ENCODE results near the gene CAMK1D. TPM values are rescaled to one million over a fixed set of nuclear protein-coding genes. Genes with fewer than 3 reads are reported as not detected.

The CAMK1D gene
- total RNA-seq, 1 experiment from 2014 or later = 3.8 TPM

GRCh38 chr10:12444981-12445700 is 95.8 kb downstream of the CAMK1D start:
- no peaks in the 10 kb centered on the region for H3K27me3 ChIP-seq (replicated peaks)
- no peaks in the 10 kb centered on the region for H3K36me3 ChIP-seq
- H3K27ac ChIP-seq = no peak overlapping the region
- H3K4me1 ChIP-seq (replicated peaks) = peaks cover 5% of the 10 kb centered on the region
- DNase-seq (ENCODE audit: low read depth in 1 of 2, low spot score in 2 of 2) = no peak
- H3K4me3 ChIP-seq = no peak overlapping the region
- no peaks in the 10 kb centered on the region for H3K9me3 ChIP-seq (replicated peaks)

DNA sequence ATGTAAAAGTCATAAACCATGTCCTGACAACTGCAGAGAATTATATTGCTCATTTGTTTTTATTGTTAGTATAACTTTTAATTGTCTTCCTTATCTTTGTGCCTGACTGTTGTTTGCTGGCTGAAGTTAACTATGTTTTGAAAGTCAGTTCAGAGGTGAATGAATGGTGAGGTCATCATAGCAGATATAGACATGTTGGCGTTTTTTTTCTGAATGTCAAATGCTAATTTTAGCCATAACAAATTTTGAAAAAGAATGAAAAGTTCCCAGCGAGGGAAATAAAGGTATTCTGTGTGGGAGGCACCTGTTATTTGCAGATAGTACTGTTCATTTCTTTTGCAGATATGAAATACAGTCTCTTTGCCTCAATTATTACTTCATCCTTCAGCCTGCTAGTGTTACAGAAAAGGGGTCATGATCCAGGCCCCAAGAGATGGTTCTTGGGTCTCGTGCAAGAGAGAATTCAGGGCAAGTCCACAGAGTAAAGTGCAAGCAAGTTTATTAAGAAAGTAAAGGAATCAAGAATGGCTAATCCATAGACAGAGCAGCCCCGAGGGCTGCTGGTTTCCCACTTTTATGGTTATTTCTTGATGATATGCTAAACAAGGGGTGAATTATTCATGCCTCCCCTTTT is 96.5 kb downstream of the CAMK1D start:
- Histone ChIP-seq H3K27me3 (replicated peaks) (no peaks in the 10 kb centered on the region), H3K27ac (no peak overlapping the region), H3K4me1 (replicated peaks) (peaks cover 5% of the 10 kb centered on the region), H3K36me3 (no peaks in the 10 kb centered on the region), H3K9me3 (replicated peaks) (no peaks in the 10 kb centered on the region), H3K4me3 (no peak overlapping the region)
- DNase-seq (ENCODE audit: low read depth in 1 of 2, low spot score in 2 of 2) = no peak

DNA sequence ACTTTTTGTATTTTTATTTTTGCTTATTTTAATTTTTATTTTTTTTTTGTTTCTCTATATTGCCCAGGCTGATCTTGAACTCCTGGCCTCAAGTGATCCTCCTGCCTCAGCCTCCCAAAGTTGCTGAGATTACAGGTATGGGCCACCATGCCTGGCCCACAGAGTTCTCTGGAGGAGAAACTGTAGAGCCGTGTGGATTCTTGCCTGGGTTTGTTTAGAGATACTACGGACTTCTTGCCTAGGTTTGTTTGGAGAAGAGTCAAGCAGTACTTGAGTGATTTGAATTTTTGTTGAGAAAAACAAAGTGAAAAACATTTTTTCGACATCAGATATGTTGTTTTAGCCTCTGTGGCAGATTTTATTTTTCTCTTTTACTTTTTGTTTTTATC is 99.0 kb downstream of the CAMK1D start:
- peak overlapping the region; percentile 73 for H3K27ac ChIP-seq
- no peaks in the 10 kb centered on the region for H3K9me3 ChIP-seq (replicated peaks)
- H3K27me3 ChIP-seq (replicated peaks) = no peaks in the 10 kb centered on the region
- peaks cover 5% of the 10 kb centered on the region for H3K4me1 ChIP-seq (replicated peaks)
- no peak overlapping the region for H3K4me3 ChIP-seq
- no peak for DNase-seq (ENCODE audit: low read depth in 1 of 2, low spot score in 2 of 2)
- no peaks in the 10 kb centered on the region for H3K36me3 ChIP-seq

- no peaks in the 10 kb centered on the region for H3K27me3 ChIP-seq (replicated peaks)
- peak; percentile 85 to 91 for DNase-seq (ENCODE audit: low read depth in 1 of 2, low spot score in 2 of 2)
- H3K27ac ChIP-seq = peak overlapping the region; percentile 73
- no peaks in the 10 kb centered on the region for H3K9me3 ChIP-seq (replicated peaks)
- H3K36me3 ChIP-seq = no peaks in the 10 kb centered on the region
- peaks cover 5% of the 10 kb centered on the region for H3K4me1 ChIP-seq (replicated peaks)
- no peak overlapping the region for H3K4me3 ChIP-seq
Measured at GRCh38 chr10:12448729-12449391, 99.5 kb downstream of the CAMK1D start.

DNA sequence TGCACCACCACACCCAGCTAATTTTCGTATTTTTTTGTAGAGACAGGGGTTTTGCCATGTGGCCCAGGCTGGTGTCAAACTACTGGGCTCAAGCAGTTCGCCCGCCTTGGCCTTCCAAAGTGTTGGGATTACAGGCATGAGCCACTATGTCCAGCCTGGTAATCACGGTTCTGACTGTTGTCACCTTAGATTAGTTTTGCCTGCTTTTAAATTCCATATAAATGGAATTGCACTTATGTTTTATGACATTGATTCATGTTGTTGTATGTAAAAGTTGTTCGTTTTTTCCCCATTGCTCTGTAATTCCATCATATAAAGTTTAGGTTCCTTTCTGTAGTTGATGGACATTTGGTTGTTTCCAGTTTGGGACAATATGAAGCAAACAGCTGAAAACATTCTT is 106.0 kb downstream of the CAMK1D start:
- Histone ChIP-seq H3K27ac (no peak overlapping the region), H3K36me3 (no peaks in the 10 kb centered on the region), H3K4me3 (no peak overlapping the region), H3K4me1 (replicated peaks) (no peaks in the 10 kb centered on the region), H3K27me3 (replicated peaks) (no peaks in the 10 kb centered on the region), H3K9me3 (replicated peaks) (no peaks in the 10 kb centered on the region)
- DNase-seq (ENCODE audit: low read depth in 1 of 2, low spot score in 2 of 2) = no peak

- H3K4me1 ChIP-seq (replicated peaks) = no peaks in the 10 kb centered on the region
- no peaks in the 10 kb centered on the region for H3K36me3 ChIP-seq
- H3K9me3 ChIP-seq (replicated peaks) = no peaks in the 10 kb centered on the region
- no peak overlapping the region for H3K27ac ChIP-seq
- no peak overlapping the region for H3K4me3 ChIP-seq
- no peaks in the 10 kb centered on the region for H3K27me3 ChIP-seq (replicated peaks)
- no peak for DNase-seq (ENCODE audit: low read depth in 1 of 2, low spot score in 2 of 2)
Measured at GRCh38 chr10:12455766-12456165, 106.4 kb downstream of the CAMK1D start.

DNA sequence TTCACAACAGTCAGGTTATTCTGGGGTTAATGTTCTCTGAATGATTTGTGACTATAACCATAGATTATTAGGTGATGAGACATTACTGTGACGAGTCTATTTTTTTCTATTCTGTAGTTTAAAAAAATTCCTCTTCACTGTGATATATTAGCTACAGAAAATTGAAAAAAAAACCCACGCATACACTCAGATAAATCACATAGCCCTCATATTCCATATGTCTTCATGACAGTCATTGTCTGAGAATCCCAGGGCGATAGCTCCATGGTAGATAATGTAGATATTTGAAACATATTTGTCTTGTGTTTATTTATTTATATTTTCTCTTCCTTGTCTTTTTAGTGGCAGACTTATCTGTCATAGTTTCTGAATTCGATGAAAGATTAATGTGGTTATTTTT is 110.0 kb downstream of the CAMK1D start:
- Histone ChIP-seq H3K9me3 (replicated peaks) (no peaks in the 10 kb centered on the region), H3K4me3 (no peak overlapping the region), H3K27me3 (replicated peaks) (no peaks in the 10 kb centered on the region), H3K4me1 (replicated peaks) (no peaks in the 10 kb centered on the region), H3K27ac (no peak overlapping the region), H3K36me3 (no peaks in the 10 kb centered on the region)
- no peak for DNase-seq (ENCODE audit: low read depth in 1 of 2, low spot score in 2 of 2)

DNA sequence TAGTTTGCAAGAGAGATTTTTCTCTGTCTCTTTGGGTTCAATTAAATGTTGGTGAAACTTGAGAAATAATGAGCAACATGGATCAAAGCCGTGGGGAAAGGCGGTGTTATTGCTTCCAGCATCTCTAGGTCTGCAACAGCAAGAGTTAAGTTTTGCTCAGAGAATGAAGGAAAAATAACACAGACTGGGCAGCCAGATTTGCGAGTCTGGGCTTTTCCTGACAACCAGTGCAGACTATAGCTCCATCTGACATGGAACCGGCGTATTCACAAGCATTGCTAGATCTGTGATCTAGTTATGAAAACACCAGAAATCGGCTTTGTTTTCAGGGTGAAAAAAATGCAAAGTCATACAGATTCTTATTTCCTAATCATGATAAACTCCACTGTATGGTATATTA is 110.4 kb downstream of the CAMK1D start:
- Histone ChIP-seq H3K9me3 (replicated peaks) (no peaks in the 10 kb centered on the region), H3K27me3 (replicated peaks) (no peaks in the 10 kb centered on the region), H3K4me3 (no peak overlapping the region), H3K27ac (no peak overlapping the region), H3K36me3 (no peaks in the 10 kb centered on the region), H3K4me1 (replicated peaks) (no peaks in the 10 kb centered on the region)
- no peak for DNase-seq (ENCODE audit: low read depth in 1 of 2, low spot score in 2 of 2)

DNA sequence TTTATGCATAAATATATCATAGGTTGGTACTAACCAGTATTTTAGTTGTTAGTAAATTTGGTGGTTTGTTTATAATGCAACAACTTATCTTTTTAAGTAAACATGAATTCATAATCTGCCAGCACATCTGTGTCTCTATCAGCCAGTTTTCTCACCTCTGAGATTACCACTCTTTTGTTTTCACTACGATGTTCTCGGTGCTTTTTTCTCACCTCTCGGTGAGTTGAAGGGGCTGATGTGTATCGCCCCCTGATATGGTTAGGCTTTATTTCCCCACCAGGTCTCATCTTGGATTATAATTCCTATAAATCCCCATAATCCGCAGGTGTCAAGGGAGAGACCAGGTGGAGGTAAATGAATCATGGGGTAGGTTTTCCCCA is 114.1 kb downstream of the CAMK1D start:
- H3K9me3 ChIP-seq (replicated peaks) = no peaks in the 10 kb centered on the region
- H3K36me3 ChIP-seq = no peaks in the 10 kb centered on the region
- H3K27ac ChIP-seq = no peak overlapping the region
- H3K4me1 ChIP-seq (replicated peaks) = no peaks in the 10 kb centered on the region
- DNase-seq (ENCODE audit: low read depth in 1 of 2, low spot score in 2 of 2) = no peak
- no peaks in the 10 kb centered on the region for H3K27me3 ChIP-seq (replicated peaks)
- H3K4me3 ChIP-seq = no peak overlapping the region

DNA sequence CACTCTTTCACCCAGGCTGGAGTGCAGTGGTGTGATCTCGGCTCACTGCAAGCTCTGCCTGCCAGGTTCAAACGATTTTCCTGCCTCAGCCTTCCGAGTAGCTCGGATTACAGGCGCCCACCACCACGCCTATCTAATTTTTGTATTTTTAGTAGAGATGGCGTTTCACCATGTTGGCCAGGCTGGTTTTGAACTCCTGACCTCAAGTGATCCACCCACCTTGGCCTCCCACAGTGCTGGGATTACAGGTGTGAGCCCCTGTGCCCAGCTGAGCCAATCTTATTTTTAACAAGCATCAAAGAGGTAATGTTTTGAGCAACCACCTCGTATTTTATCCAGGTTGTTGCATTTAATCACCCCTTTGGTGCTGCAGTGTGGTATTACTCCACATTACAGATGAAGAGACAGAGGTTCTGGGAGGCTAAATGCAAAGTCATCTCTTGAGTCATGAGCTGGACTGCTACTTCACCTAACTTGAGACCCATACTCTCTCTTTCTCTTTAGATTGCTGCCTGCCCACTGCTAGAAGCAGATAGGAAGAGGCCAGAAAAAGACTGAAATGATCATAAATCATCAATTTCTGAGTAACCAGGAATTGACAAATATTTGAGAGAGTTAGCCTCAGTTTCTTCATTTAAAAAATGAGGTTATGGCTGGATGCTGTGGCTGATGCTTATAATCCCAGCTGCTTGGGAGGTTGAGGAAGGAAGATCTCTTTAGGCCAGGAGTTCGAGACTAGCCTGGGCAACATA is 116.2 kb downstream of the CAMK1D start:
- H3K27ac ChIP-seq = no peak overlapping the region
- no peaks in the 10 kb centered on the region for H3K4me1 ChIP-seq (replicated peaks)
- DNase-seq (ENCODE audit: low read depth in 1 of 2, low spot score in 2 of 2) = no peak
- no peaks in the 10 kb centered on the region for H3K27me3 ChIP-seq (replicated peaks)
- no peaks in the 10 kb centered on the region for H3K36me3 ChIP-seq
- no peaks in the 10 kb centered on the region for H3K9me3 ChIP-seq (replicated peaks)
- H3K4me3 ChIP-seq = no peak overlapping the region

GRCh38 chr10:12466704-12467305 is 117.5 kb downstream of the CAMK1D start:
- H3K4me1 ChIP-seq (replicated peaks) = no peaks in the 10 kb centered on the region
- H3K27me3 ChIP-seq (replicated peaks) = no peaks in the 10 kb centered on the region
- H3K9me3 ChIP-seq (replicated peaks) = no peaks in the 10 kb centered on the region
- H3K4me3 ChIP-seq = no peak overlapping the region
- no peaks in the 10 kb centered on the region for H3K36me3 ChIP-seq
- no peak for DNase-seq (ENCODE audit: low read depth in 1 of 2, low spot score in 2 of 2)
- no peak overlapping the region for H3K27ac ChIP-seq

- H3K4me1 ChIP-seq (replicated peaks) = no peaks in the 10 kb centered on the region
- H3K27me3 ChIP-seq (replicated peaks) = no peaks in the 10 kb centered on the region
- H3K9me3 ChIP-seq (replicated peaks) = no peaks in the 10 kb centered on the region
- H3K36me3 ChIP-seq = no peaks in the 10 kb centered on the region
- no peak overlapping the region for H3K27ac ChIP-seq
- H3K4me3 ChIP-seq = no peak overlapping the region
- peak in 1 of 2 experiments; percentile 2 for DNase-seq (ENCODE audit: low read depth in 1 of 2, low spot score in 2 of 2)
Measured at GRCh38 chr10:12469345-12469744, 120.0 kb downstream of the CAMK1D start.

- no peak for DNase-seq (ENCODE audit: low read depth in 1 of 2, low spot score in 2 of 2)
- Histone ChIP-seq H3K4me3 (no peak overlapping the region), H3K9me3 (replicated peaks) (no peaks in the 10 kb centered on the region), H3K4me1 (replicated peaks) (no peaks in the 10 kb centered on the region), H3K27me3 (replicated peaks) (no peaks in the 10 kb centered on the region), H3K27ac (no peak overlapping the region), H3K36me3 (no peaks in the 10 kb centered on the region)
Measured at GRCh38 chr10:12470719-12471118, 121.4 kb downstream of the CAMK1D start.

All from SJSA1 (cell line).